Measurements from ENCODE around the gene HEATR3. TPM values are rescaled to one million over a fixed set of nuclear protein-coding genes. Genes with fewer than 3 reads are reported as not detected.

Gene HEATR3
- total and polyA plus RNA-seq, 2 donors (not counting 1 experiment from before 2014, with no cell fraction given) = 18.0 to 21.0 TPM

GRCh38 chr16:50152807-50153595, 87.2 kb downstream of the HEATR3 start, which contains the start of gene TENT4B:
TENT4B (plus strand) TSS chr16:50153306; CDS start chr16:50153622, 316 bp downstream.
- ATAC-seq (ENCODE audit: low read depth) (peak; percentile 81), DNase-seq (peak; percentile 96)
- under 1% methylated on average over 87 of the region's 114 CpGs for WGBS (ENCODE audit: insufficient coverage)
- TF ChIP-seq CTCF (IDR thresholded peaks at IDR 0.05) (no peak), EZH2 (IDR thresholded peaks at IDR 0.05; ENCODE audit: borderline replicate concordance, insufficient read depth, low read depth, low read length, poor library complexity, severe bottlenecking) (no peak)
- intact Hi-C loops (cut with micrococcal nuclease) = loop anchor here (1.0 to 5.0 kb wide), 7 partner anchors 57 to 394 kb away; partner anchors contain the start of genes ADCY7, BRD7, CNEP1R1 and HEATR3
- H4K20me1 ChIP-seq (ENCODE audit: control insufficient read depth, insufficient read depth, low read length, poor library complexity, severe bottlenecking) = peaks cover 22% of the 10 kb centered on the region
- H3K4me3 ChIP-seq (ENCODE audit: control extremely low read depth in 1 of 5, extremely low read depth in 1 of 5, insufficient read depth in 1 of 5, low read depth in 2 of 5, low read length in 4 of 5) = peak within 1 kb of the TSS; percentile 46 to 93 (median 82)
- ChIA-PET POLR2A (interaction anchor here (0.8 to 1.6 kb wide), 2 partner anchors 20 to 87 kb away, joined by 3 to 6 read pairs; partner anchors contain the start of gene HEATR3), CTCF (interaction anchor here (1.5 to 2.0 kb wide), 3 partner anchors 61 to 128 kb away, joined by 4 to 10 read pairs (median 8); partner anchors contain the start of genes CNEP1R1 and HEATR3)
- peak within 1 kb of the TSS; percentile 79 for H2AFZ ChIP-seq (ENCODE audit: insufficient read depth, low read depth, low read length, poor library complexity, severe bottlenecking)
- H3K27me3 ChIP-seq (replicated peaks in 1 of 4; ENCODE audit: control extremely low read depth in 1 of 4, control insufficient read depth in 3 of 4, insufficient read depth in 4 of 4, low read length in 3 of 4) = no peaks in the 10 kb centered on the region
- no peaks in the 10 kb centered on the region for H3K9me3 Mint-ChIP-seq (ENCODE audit: insufficient read depth)
- peaks cover 23 to 28% of the 10 kb centered on the region in 2 donors for H3K4me1 ChIP-seq (ENCODE audit: control insufficient read depth in 2 of 2, insufficient read depth in 2 of 2, low read length in 2 of 2)
- H3K27ac Mint-ChIP-seq = peak within 1 kb of the TSS; percentile 94
- H3K36me3 ChIP-seq (replicated peaks in 1 of 2; ENCODE audit: control extremely low read depth in 1 of 2, control insufficient read depth in 1 of 2, extremely low read depth in 1 of 2, insufficient read depth in 2 of 2, low read length in 1 of 2) = no peaks in the 10 kb centered on the region
- H3K27ac ChIP-seq (ENCODE audit: low read length in 2 of 2) = peak within 1 kb of the TSS; percentile 85 to 86
- peak within 1 kb of the TSS; percentile 90 for H3K4me3 Mint-ChIP-seq
- H3K9ac ChIP-seq (ENCODE audit: low read length) = peak within 1 kb of the TSS; percentile 86
- peaks cover 34% of the 10 kb centered on the region for H3K4me1 Mint-ChIP-seq
- H3K9me3 ChIP-seq (ENCODE audit: control extremely low read depth in 1 of 3, control insufficient read depth in 2 of 3, insufficient read depth in 1 of 3, low read length in 2 of 3) = no peaks in the 10 kb centered on the region
- H3K27me3 Mint-ChIP-seq = no peaks in the 10 kb centered on the region
- H3K79me2 ChIP-seq (ENCODE audit: control insufficient read depth, insufficient read depth, low read length) = peaks cover 43% of the 10 kb centered on the region
- peak within 1 kb of the TSS; percentile 100 for H3K4me2 ChIP-seq (replicated peaks; ENCODE audit: low read depth, low read length, poor library complexity, severe bottlenecking)
